HepG2 (cell line): ENCODE data around the gene FGFBP1. TPM values are rescaled to one million over a fixed set of nuclear protein-coding genes. Genes with fewer than 3 reads are reported as not detected.

Source experiments
- ATAC-seq: fragments of 200-7000 bp; cut with Tn5 transposase; 3 replicates; pipeline ENCODE4 v1.9.1; 2020; ENCODE audit warnings: mild to moderate bottlenecking, moderate library complexity
- BruUV-seq: library from RNA; stranded (reverse); fragments of 400-500 nt; replicated peaks from 2 replicates; lab custom pipeline; 2021; lab: Mats Ljungman, UMichigan
- CTCF ChIA-PET: fragments of 300-600 bp; formaldehyde crosslinking; extraction: SDS; loops from one replicate; lab custom pipeline; 2021; ENCODE audit warnings: low total read pairs, inconsistent platforms, low intra/inter-chr PET ratio; lab: Yijun Ruan, JAX
- POLR2A ChIA-PET: fragments of 350-600 bp; sonication (Branson Sonifier 250); formaldehyde crosslinking; loops from one replicate; lab custom pipeline; 2020; ENCODE audit warnings: antibody characterized with exemption, inconsistent platforms; lab: Yijun Ruan, JAX
- DNase-seq: peaks from one replicate; pipeline ENCODE4 v3.0.0-alpha.2; 2015; ENCODE audit warnings: low spot score
- FAIRE-seq: peaks from 3 replicates; lab custom pipeline; 2011; peaks lifted over from hg19 to GRCh38; lab: Jason Lieb, UNC
- H2AFZ ChIP-seq: one replicate; pipeline ENCODE4 v1.6.1; 2011; ENCODE audit warnings: low read length, inconsistent platforms
- H3K27ac ChIP-seq: fragments of 300-600 bp; 3 replicates; pipeline ENCODE4 v1.8.0; 2011; ENCODE audit warnings: mixed run types, mild to moderate bottlenecking, mixed read lengths, low read length, inconsistent platforms; ENCODE audit not compliant: insufficient read depth; ENCODE audit errors: extremely low read length
- H3K27me3 ChIP-seq, 2 experiments: fragments of 200-600 bp in 1 of 2; 2 replicates in 1 of 2; 3 replicates in 1 of 2; pipeline versions ENCODE4 v1.6.0 to v1.8.0; 2011; ENCODE audit warnings: low read length in 2 of 2, mild to moderate bottlenecking in 2 of 2, moderate library complexity in 2 of 2, inconsistent platforms in 1 of 2; ENCODE audit not compliant: insufficient read depth in 2 of 2, control insufficient read depth in 1 of 2
- H3K36me3 ChIP-seq, 2 experiments: fragments of 200-600 bp in 1 of 2; replicated peaks in 1 of 2; 2 replicates in 1 of 2; 3 replicates in 1 of 2; pipeline versions ENCODE4 v1.5.1 to v1.8.0; 2011; ENCODE audit warnings: low read length in 2 of 2, inconsistent platforms in 1 of 2; ENCODE audit not compliant: insufficient read depth in 2 of 2, control insufficient read depth in 1 of 2
- H3K4me1 ChIP-seq: 2 replicates; pipeline ENCODE4 v1.5.1; 2012; ENCODE audit warnings: low read length, inconsistent platforms; ENCODE audit not compliant: insufficient read depth
- H3K4me2 ChIP-seq: 2 replicates; pipeline ENCODE4 v1.6.0; 2011; ENCODE audit warnings: low read depth, low read length, inconsistent platforms
- H3K4me3 ChIP-seq, 3 experiments: fragments of 200-600 bp in 1 of 3; sonication (generic), shearing (Covaris generic) in 1 of 3; replicated peaks in 1 of 3; 2 replicates each; pipeline ENCODE4 v1.5.1; 2011 to 2016; ENCODE audit warnings: low read length in 3 of 3, inconsistent platforms in 2 of 3, low read depth in 2 of 3, mild to moderate bottlenecking in 2 of 3, control low read depth in 1 of 3, mixed read lengths in 1 of 3; ENCODE audit not compliant: insufficient read depth in 1 of 3
- H3K79me2 ChIP-seq: one replicate; pipeline ENCODE4 v1.6.1; 2011; ENCODE audit warnings: low read length, inconsistent platforms; ENCODE audit not compliant: insufficient read depth
- H3K9ac ChIP-seq: 2 replicates; pipeline ENCODE4 v1.6.0; 2011; ENCODE audit warnings: mild to moderate bottlenecking, low read depth, low read length, inconsistent platforms; ENCODE audit not compliant: insufficient read depth
- H3K9me3 ChIP-seq: 2 replicates; pipeline ENCODE4 v1.5.1; 2012; ENCODE audit warnings: mild to moderate bottlenecking, low read length
- H4K20me1 ChIP-seq: 2 replicates; pipeline ENCODE4 v1.6.0; 2011; ENCODE audit warnings: inconsistent platforms, mild to moderate bottlenecking, low read length, moderate library complexity; ENCODE audit not compliant: insufficient read depth
- ETV5 ChIP-seq: IDR thresholded peaks from 2 replicates; pipeline ENCODE4 v1.6.1; 2018; ENCODE audit warnings: missing biosample characterization, missing genetic modification reagents, inconsistent platforms, borderline replicate concordance
- FOXA3 ChIP-seq: IDR thresholded peaks from 2 replicates; pipeline ENCODE4 v1.6.1; 2016; ENCODE audit warnings: missing genetic modification reagents, missing compliant biosample characterization
- MAZ ChIP-seq, 2 experiments: sonication (generic) in 1 of 2; formaldehyde crosslinking in 1 of 2; IDR thresholded peaks; 2 replicates each; pipeline versions ENCODE4 v1.5.0 to v1.6.1; 2012 to 2020; ENCODE audit warnings: low read depth in 2 of 2, mild to moderate bottlenecking in 2 of 2, borderline replicate concordance in 1 of 2, improper control_type of control experiment in 1 of 2, low read length in 1 of 2, missing genetic modification reagents in 1 of 2, moderate library complexity in 1 of 2
- TAF15 ChIP-seq: fragments of 200-400 bp; formaldehyde crosslinking; IDR thresholded peaks from one replicate; pipeline ENCODE4 v1.6.1; 2018; ENCODE audit warnings: mild to moderate bottlenecking, low read depth, low read length; ENCODE audit not compliant: poor library complexity, severe bottlenecking
- ZC3H4 ChIP-seq: sonication (generic); formaldehyde crosslinking; IDR thresholded peaks from 2 replicates; pipeline ENCODE4 v1.4.0; 2020; ENCODE audit warnings: missing genetic modification reagents, borderline replicate concordance
- ZNF17 ChIP-seq: sonication (generic); formaldehyde crosslinking; IDR thresholded peaks from 2 replicates; pipeline ENCODE4 v1.5.0; 2020; ENCODE audit warnings: mild to moderate bottlenecking, missing genetic modification reagents
- ZNF34 ChIP-seq: sonication (generic); formaldehyde crosslinking; IDR thresholded peaks from 2 replicates; pipeline ENCODE4 v1.4.0; 2020; ENCODE audit warnings: mild to moderate bottlenecking, missing genetic modification reagents, borderline replicate concordance
- ZNF44 ChIP-seq: sonication (generic); formaldehyde crosslinking; IDR thresholded peaks from 2 replicates; pipeline ENCODE4 v1.5.1; 2020; ENCODE audit warnings: mild to moderate bottlenecking, missing genetic modification reagents
- ZNF577 ChIP-seq: sonication (generic); formaldehyde crosslinking; IDR thresholded peaks from 2 replicates; pipeline ENCODE4 v1.4.0; 2020; ENCODE audit warnings: mild to moderate bottlenecking, low read depth, missing genetic modification reagents, borderline replicate concordance
- ZNF678 ChIP-seq: sonication (generic); formaldehyde crosslinking; IDR thresholded peaks from 2 replicates; pipeline ENCODE4 v1.4.0; 2020; ENCODE audit warnings: mild to moderate bottlenecking, missing genetic modification reagents
- WGBS: methylation state at CpG from one replicate; pipeline ENCODE4 v1.1.6; 2017; ENCODE audit warnings: low lambda C conversion rate; 5-methylcytosine and 5-hydroxymethylcytosine counted together
- in situ Hi-C: cut with HindIII; loops from 2 replicates; pipeline ENCODE4 v1.10.0; 2017; ENCODE audit warnings: low pct_unique_long_range_greater_than_20kb; ENCODE audit not compliant: extremely low pct_ligation_motif_present
- intact Hi-C: fragments of 100-400 bp; cut with micrococcal nuclease; formaldehyde crosslinking; loops from one replicate; pipeline ENCODE4 v1.10.0; 2022; ENCODE audit not compliant: unreplicated experiment
- polyA plus RNA-seq, 8 experiments: library from polyadenylated mRNA; depleted of rRNA in 3 of 8; stranded (reverse) in 7 of 8; unstranded in 1 of 8; fragments of >200 nt; fragmentation: Illumina TruSeq in 4 of 8; extraction: Trizol in 4 of 8; gene quantifications; 2 replicates each; pipeline versions ENCODE4 v1.2.1 to v1.2.3, GENCODE V29; 2011 to 2016; ENCODE audit warnings: low read depth in 4 of 8, missing spikeins in 1 of 8, mixed read lengths in 1 of 8; ENCODE audit not compliant: insufficient read depth in 1 of 8
- total RNA-seq, 5 experiments: library from RNA; depleted of rRNA; stranded (reverse); fragments of >200 nt; fragmentation: Illumina TruSeq; extraction: Trizol; gene quantifications; 2 replicates each; pipeline ENCODE4 v1.2.3, GENCODE V29; 2016; ENCODE audit warnings: low read depth in 1 of 5
- TF ChIP-seq, protein P1 (sequence below): sonication (generic); formaldehyde crosslinking; IDR thresholded peaks from 2 replicates; pipeline ENCODE4 v1.8.1; 2023; ENCODE audit warnings: mild to moderate bottlenecking, moderate library complexity, missing genetic modification reagents
- TF ChIP-seq, protein P2 (sequence below): sonication (generic); formaldehyde crosslinking; conservative IDR thresholded peaks from 2 replicates; pipeline ENCODE4 v1.4.0; 2020; ENCODE audit warnings: missing genetic modification reagents
- TF ChIP-seq, protein P3 (sequence below): sonication (generic); formaldehyde crosslinking; IDR thresholded peaks from 2 replicates; pipeline ENCODE4 v1.4.0; 2020; ENCODE audit warnings: missing genetic modification reagents
- TF ChIP-seq, protein P4 (sequence below): sonication (generic); formaldehyde crosslinking; IDR thresholded peaks from 2 replicates; pipeline ENCODE4 v1.4.0; 2020; ENCODE audit warnings: missing genetic modification reagents
- TF ChIP-seq, protein P5 (sequence below): sonication (generic); formaldehyde crosslinking; IDR thresholded peaks from 2 replicates; pipeline ENCODE4 v1.5.0; 2020; ENCODE audit warnings: missing genetic modification reagents, mild to moderate bottlenecking, borderline replicate concordance

The FGFBP1 gene
- total and polyA plus RNA-seq, 2 of the 13 experiments (the other 11 are each of a cell fraction or from before 2014, with no cell fraction given) = not detected

DNA sequence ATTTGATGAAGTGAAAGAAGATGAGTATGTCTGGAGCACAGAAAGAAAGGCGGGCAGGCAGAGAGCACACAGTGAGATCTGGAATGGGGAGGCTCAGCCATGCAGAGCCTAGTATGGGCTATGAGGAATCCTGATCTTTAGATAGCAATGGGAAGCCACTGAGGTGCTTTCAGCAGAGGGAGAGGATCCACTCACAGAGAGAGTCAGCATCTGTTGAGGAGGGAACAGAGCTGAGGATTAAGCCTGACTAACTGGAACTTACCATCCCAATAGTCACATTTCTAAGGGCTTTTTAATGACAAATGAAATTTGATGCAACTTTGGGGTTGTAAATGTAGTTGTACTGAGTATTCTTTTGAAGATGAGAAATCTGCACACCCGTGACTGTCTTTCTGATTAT, 45.1 kb upstream of the FGFBP1 start (continued):
- TF ChIP-seq, protein P1, sequence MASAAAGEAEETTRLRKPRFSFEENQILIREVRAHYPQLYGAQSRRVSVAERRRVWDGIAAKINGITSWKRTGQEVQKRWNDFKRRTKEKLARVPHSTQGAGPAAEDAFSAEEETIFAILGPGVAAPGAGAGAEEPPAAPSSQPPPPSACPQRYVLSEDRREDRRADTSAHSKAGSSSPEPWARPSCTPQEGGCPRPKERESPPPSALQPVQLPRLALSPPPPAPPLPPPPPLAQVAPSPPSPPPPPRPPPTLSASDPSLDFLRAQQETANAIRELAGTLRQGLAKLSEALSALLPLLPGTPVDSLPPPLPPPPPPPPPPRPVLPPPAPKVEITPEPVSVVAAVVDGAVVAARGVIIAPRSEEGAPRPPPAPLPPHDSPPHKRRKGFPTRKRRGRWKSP (CRISPR knock-in tag) = no peak

DNA sequence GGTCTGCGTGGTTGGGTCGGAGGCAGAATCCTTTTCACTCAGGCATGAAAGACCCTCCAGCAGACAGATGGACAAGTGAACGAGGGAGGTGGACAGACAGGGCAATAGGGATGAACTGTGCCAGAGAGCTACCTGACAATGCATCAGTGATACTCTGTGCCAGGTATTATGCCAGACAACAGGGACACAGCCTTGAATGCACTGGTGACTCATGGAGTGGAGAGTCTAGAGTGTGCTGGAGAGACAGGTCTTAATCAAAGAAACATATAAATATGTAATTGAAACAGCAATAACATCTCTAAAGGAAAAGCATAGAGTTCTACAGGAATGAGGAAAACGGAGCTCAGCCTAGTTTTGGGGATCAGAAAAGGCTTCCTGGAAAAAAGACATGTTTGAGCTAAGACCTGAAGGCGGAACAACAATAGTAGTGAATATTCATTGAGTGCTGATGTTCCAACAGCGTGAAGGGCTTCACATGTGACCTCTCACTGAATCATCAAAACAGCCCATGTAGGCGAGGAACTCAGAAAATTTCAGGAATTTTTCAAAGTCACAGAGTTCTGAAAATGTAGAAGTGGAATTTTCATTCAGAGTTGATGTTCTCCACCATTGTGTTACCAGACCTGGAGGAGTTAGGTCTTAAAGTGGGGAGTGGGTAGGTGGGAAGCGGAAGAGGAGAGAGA, 44.4 kb upstream of the FGFBP1 start:
- ChIA-PET CTCF (no interaction called here), POLR2A (no interaction called here)
- H3K36me3 ChIP-seq = no peaks in the 10 kb centered on the region; a peak in 1 of 5 replicates
- DNase-seq (no peak), FAIRE-seq (no peak), ATAC-seq (no peak)
- BruUV-seq = no TSS peak
- no peaks in the 10 kb centered on the region for H3K79me2 ChIP-seq
- in situ Hi-C loops (no loop called here), intact Hi-C loops (no loop called here)
- H3K27ac ChIP-seq = no peak overlapping the region
- H3K4me1 ChIP-seq = no peaks in the 10 kb centered on the region
- no peaks in the 10 kb centered on the region for H3K9me3 ChIP-seq
- H3K9ac ChIP-seq = no peak overlapping the region
- no peak overlapping the region for H3K4me3 ChIP-seq
- 56% methylated on average over 8 of the region's 8 CpGs for WGBS
- no peak overlapping the region for H3K4me2 ChIP-seq
- H3K27me3 ChIP-seq = no peaks in the 10 kb centered on the region
- H2AFZ ChIP-seq = no peak overlapping the region
- no peaks in the 10 kb centered on the region for H4K20me1 ChIP-seq
- TF ChIP-seq, protein P2, sequence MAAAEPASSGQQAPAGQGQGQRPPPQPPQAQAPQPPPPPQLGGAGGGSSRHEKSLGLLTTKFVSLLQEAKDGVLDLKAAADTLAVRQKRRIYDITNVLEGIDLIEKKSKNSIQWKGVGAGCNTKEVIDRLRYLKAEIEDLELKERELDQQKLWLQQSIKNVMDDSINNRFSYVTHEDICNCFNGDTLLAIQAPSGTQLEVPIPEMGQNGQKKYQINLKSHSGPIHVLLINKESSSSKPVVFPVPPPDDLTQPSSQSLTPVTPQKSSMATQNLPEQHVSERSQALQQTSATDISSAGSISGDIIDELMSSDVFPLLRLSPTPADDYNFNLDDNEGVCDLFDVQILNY (CRISPR knock-in tag) = no peak
- TF ChIP-seq, protein P3, sequence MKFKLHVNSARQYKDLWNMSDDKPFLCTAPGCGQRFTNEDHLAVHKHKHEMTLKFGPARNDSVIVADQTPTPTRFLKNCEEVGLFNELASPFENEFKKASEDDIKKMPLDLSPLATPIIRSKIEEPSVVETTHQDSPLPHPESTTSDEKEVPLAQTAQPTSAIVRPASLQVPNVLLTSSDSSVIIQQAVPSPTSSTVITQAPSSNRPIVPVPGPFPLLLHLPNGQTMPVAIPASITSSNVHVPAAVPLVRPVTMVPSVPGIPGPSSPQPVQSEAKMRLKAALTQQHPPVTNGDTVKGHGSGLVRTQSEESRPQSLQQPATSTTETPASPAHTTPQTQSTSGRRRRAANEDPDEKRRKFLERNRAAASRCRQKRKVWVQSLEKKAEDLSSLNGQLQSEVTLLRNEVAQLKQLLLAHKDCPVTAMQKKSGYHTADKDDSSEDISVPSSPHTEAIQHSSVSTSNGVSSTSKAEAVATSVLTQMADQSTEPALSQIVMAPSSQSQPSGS (CRISPR knock-in tag) = no peak
- TF ChIP-seq ZNF678 (CRISPR knock-in tag) (no peak), FOXA3 (CRISPR knock-in tag) (no peak), ZC3H4 (CRISPR knock-in tag) (no peak), ZNF17 (CRISPR knock-in tag) (no peak), TAF15 (no peak), MAZ (IDR thresholded peaks at IDR 0.05; ENCODE audit: borderline replicate concordance, low read depth, low read length) (no peak), MAZ (CRISPR knock-in tag; IDR thresholded peaks at IDR 0.05; ENCODE audit: low read depth) (no peak), ZNF44 (CRISPR knock-in tag) (no peak), ETV5 (CRISPR knock-in tag) (no peak), ZNF577 (CRISPR knock-in tag) (no peak), ZNF34 (CRISPR knock-in tag) (no peak)
- TF ChIP-seq, protein P4, sequence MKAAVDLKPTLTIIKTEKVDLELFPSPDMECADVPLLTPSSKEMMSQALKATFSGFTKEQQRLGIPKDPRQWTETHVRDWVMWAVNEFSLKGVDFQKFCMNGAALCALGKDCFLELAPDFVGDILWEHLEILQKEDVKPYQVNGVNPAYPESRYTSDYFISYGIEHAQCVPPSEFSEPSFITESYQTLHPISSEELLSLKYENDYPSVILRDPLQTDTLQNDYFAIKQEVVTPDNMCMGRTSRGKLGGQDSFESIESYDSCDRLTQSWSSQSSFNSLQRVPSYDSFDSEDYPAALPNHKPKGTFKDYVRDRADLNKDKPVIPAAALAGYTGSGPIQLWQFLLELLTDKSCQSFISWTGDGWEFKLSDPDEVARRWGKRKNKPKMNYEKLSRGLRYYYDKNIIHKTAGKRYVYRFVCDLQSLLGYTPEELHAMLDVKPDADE (CRISPR knock-in tag) = no peak
- TF ChIP-seq, protein P5, sequence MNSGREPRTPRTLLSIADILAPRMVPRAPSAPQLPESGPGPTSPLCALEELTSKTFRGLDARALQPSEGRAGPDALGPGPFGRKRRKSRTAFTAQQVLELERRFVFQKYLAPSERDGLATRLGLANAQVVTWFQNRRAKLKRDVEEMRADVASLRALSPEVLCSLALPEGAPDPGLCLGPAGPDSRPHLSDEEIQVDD (CRISPR knock-in tag) = no peak
